Measurements from ENCODE around the gene IL1RN. TPM values are rescaled to one million over a fixed set of nuclear protein-coding genes. Genes with fewer than 3 reads are reported as not detected.

The IL1RN gene
- total RNA-seq, 1 experiment from 2014 or later, result not detected

DNA sequence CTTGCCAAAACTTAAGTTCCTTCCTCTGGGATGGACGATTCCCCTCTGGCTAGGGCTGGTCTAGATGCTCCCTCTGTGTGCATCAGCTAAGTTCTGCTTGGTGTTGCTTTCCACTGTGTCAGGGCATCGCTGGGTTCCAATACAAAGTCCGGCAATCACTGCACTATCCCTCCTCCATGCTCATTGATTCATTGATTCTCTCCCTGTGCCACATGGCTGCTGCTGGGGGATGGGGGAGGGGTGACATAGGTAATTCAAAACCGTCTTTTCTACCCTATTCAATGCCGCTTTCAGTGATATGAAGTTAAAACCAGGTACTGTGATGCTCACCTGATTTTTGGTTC, 22.8 kb downstream of the IL1RN start:
- intact Hi-C loops (cut with micrococcal nuclease; ENCODE audit: unreplicated experiment), result no loop called here

GRCh38 chr2:113155331-113155730, 27.9 kb downstream of the IL1RN start:
- Mint-ChIP-seq H3K9me3 (ENCODE audit: unreplicated experiment) (no peaks in the 10 kb centered on the region), H3K4me1 (ENCODE audit: low read depth, unreplicated experiment) (peaks cover 5% of the 10 kb centered on the region), H3K36me3 (ENCODE audit: insufficient read depth, unreplicated experiment) (peaks cover 9% of the 10 kb centered on the region), H3K27ac (ENCODE audit: unreplicated experiment) (no peak overlapping the region), H3K4me3 (ENCODE audit: unreplicated experiment) (no peak overlapping the region), H3K27me3 (ENCODE audit: insufficient read depth, unreplicated experiment) (no peaks in the 10 kb centered on the region)
- no peaks in the 10 kb centered on the region for H3K27me3 ChIP-seq (replicated peaks; ENCODE audit: control insufficient read depth, insufficient read depth, low read length)
- DNase-seq, result no peak
- no peaks in the 10 kb centered on the region for H3K36me3 ChIP-seq (ENCODE audit: control insufficient read depth, insufficient read depth, low read length)
- no peak overlapping the region for H3K4me3 ChIP-seq (ENCODE audit: low read depth, low read length)
- ChIA-PET CTCF (interaction anchor here (0.9 to 4.7 kb wide), 6 partner anchors 17 to 75 kb away, joined by 3 to 50 read pairs (median 9); no protein-coding TSS in a partner anchor), POLR2A (no interaction called here)
- no TSS peak for BruUV-seq (replicated peaks)
- no peaks in the 10 kb centered on the region for H3K9me3 ChIP-seq
- peaks cover 22% of the 10 kb centered on the region for H3K4me1 ChIP-seq
- intact Hi-C loops (cut with micrococcal nuclease; ENCODE audit: unreplicated experiment), result no loop called here
- TF ChIP-seq, protein P1, sequence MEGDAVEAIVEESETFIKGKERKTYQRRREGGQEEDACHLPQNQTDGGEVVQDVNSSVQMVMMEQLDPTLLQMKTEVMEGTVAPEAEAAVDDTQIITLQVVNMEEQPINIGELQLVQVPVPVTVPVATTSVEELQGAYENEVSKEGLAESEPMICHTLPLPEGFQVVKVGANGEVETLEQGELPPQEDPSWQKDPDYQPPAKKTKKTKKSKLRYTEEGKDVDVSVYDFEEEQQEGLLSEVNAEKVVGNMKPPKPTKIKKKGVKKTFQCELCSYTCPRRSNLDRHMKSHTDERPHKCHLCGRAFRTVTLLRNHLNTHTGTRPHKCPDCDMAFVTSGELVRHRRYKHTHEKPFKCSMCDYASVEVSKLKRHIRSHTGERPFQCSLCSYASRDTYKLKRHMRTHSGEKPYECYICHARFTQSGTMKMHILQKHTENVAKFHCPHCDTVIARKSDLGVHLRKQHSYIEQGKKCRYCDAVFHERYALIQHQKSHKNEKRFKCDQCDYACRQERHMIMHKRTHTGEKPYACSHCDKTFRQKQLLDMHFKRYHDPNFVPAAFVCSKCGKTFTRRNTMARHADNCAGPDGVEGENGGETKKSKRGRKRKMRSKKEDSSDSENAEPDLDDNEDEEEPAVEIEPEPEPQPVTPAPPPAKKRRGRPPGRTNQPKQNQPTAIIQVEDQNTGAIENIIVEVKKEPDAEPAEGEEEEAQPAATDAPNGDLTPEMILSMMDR (IDR thresholded peaks at IDR 0.05; ENCODE audit: insufficient read depth in 1 of 2, low read depth in 1 of 2, low read length in 1 of 2, severe bottlenecking in 1 of 2, unreplicated experiment in 1 of 2), result no peak

More for the DNA sequence above, 22.8 kb downstream of the IL1RN start:
- CTCF ChIA-PET, result interaction anchor here (1.7 kb wide), 1 partner anchor 12 kb away, joined by 4 read pairs; no protein-coding TSS in a partner anchor
- H3K27ac Mint-ChIP-seq (ENCODE audit: unreplicated experiment), result no peak overlapping the region
- TF ChIP-seq, protein P1 (IDR thresholded peaks at IDR 0.05; ENCODE audit: insufficient read depth in 1 of 2, low read depth in 1 of 2, low read length in 1 of 2, severe bottlenecking in 1 of 2, unreplicated experiment in 1 of 2), result no peak
- H3K4me3 ChIP-seq (ENCODE audit: low read depth, low read length), result no peak overlapping the region
- H3K9me3 ChIP-seq, result no peaks in the 10 kb centered on the region; the same call in 1 of the 2 replicates
- no peak for DNase-seq
- H3K4me3 Mint-ChIP-seq (ENCODE audit: unreplicated experiment), result no peak overlapping the region
- POLR2A ChIA-PET, result no interaction called here
- no peaks in the 10 kb centered on the region for H3K27me3 Mint-ChIP-seq (ENCODE audit: insufficient read depth, unreplicated experiment)
- H3K36me3 ChIP-seq (ENCODE audit: control insufficient read depth, insufficient read depth, low read length), result no peaks in the 10 kb centered on the region
- H3K4me1 ChIP-seq, result no peaks in the 10 kb centered on the region
- no peaks in the 10 kb centered on the region for H3K27me3 ChIP-seq (replicated peaks; ENCODE audit: control insufficient read depth, insufficient read depth, low read length)
- H3K4me1 Mint-ChIP-seq (ENCODE audit: low read depth, unreplicated experiment), result no peaks in the 10 kb centered on the region
- H3K9me3 Mint-ChIP-seq (ENCODE audit: unreplicated experiment), result no peaks in the 10 kb centered on the region
- no TSS peak for BruUV-seq (replicated peaks)
- H3K36me3 Mint-ChIP-seq (ENCODE audit: insufficient read depth, unreplicated experiment), result peaks cover 4% of the 10 kb centered on the region

- Histone ChIP-seq H3K9me3 (no peaks in the 10 kb centered on the region), H3K4me3 (ENCODE audit: low read depth, low read length) (peak overlapping the region; percentile 43), H3K36me3 (ENCODE audit: control insufficient read depth, insufficient read depth, low read length) (no peaks in the 10 kb centered on the region), H3K4me1 (peaks cover 22% of the 10 kb centered on the region), H3K27me3 (replicated peaks; ENCODE audit: control insufficient read depth, insufficient read depth, low read length) (no peaks in the 10 kb centered on the region)
- H3K4me1 Mint-ChIP-seq (ENCODE audit: low read depth, unreplicated experiment), result peaks cover 5% of the 10 kb centered on the region
- no peak overlapping the region for H3K27ac Mint-ChIP-seq (ENCODE audit: unreplicated experiment)
- H3K27me3 Mint-ChIP-seq (ENCODE audit: insufficient read depth, unreplicated experiment), result no peaks in the 10 kb centered on the region
- ChIA-PET CTCF (interaction anchor here (0.6 to 4.7 kb wide), 11 partner anchors 13 to 76 kb away, joined by 3 to 50 read pairs (median 3); no protein-coding TSS in a partner anchor), POLR2A (interaction anchor here (1.1 to 1.3 kb wide), 3 partner anchors 24 to 42 kb away, joined by 3 read pairs; no protein-coding TSS in a partner anchor)
- H3K36me3 Mint-ChIP-seq (ENCODE audit: insufficient read depth, unreplicated experiment), result peaks cover 9% of the 10 kb centered on the region
- BruUV-seq (replicated peaks), result no TSS peak
- TF ChIP-seq, protein P1 (IDR thresholded peaks at IDR 0.05; ENCODE audit: insufficient read depth in 1 of 2, low read depth in 1 of 2, low read length in 1 of 2, severe bottlenecking in 1 of 2, unreplicated experiment in 1 of 2), result no peak
- peak overlapping the region; percentile 75 for H3K4me3 Mint-ChIP-seq (ENCODE audit: unreplicated experiment)
- intact Hi-C loops (cut with micrococcal nuclease; ENCODE audit: unreplicated experiment), result loop anchor here (1.0 to 2.0 kb wide), 3 partner anchors 17 to 42 kb away; no protein-coding TSS in a partner anchor
- H3K9me3 Mint-ChIP-seq (ENCODE audit: unreplicated experiment), result no peaks in the 10 kb centered on the region
- DNase-seq, result peak; percentile 62 to 74
Observed at GRCh38 chr2:113156278-113157117, 29.1 kb downstream of the IL1RN start.

All from Caco-2 (cell line).